GM23338 (cell line): ENCODE data around the gene WNT2B. TPM values are rescaled to one million over a fixed set of nuclear protein-coding genes. Genes with fewer than 3 reads are reported as not detected.

Experiments used
- ATAC-seq: fragments of 200-7000 bp; cut with Tn5 transposase; 3 replicates; pipeline ENCODE4 v1.9.1; 2020
- DNase-seq: peaks from one replicate; pipeline ENCODE4 v3.0.0-alpha.2; 2015; ENCODE audit warnings: low spot score
- H2AFZ ChIP-seq: fragments of 200-600 bp; sonication (generic); 2 replicates; pipeline ENCODE4 v1.8.0; 2016; ENCODE audit warnings: antibody characterized with exemption, mild to moderate bottlenecking, moderate library complexity
- H3F3A ChIP-seq: fragments of 200-600 bp; sonication (generic); replicated peaks from 2 replicates; pipeline ENCODE4 v1.8.0; 2017; ENCODE audit warnings: antibody characterized with exemption, mixed run types, low read depth
- H3K27ac ChIP-seq: fragments of 200-600 bp; sonication (generic); 2 replicates; pipeline ENCODE4 v1.6.1; 2016; ENCODE audit warnings: low read depth
- H3K27me3 ChIP-seq: fragments of 200-600 bp; sonication (generic); 2 replicates; pipeline ENCODE4 v1.8.0; 2016; ENCODE audit warnings: mild to moderate bottlenecking, mixed run types, moderate library complexity; ENCODE audit not compliant: insufficient read depth
- H3K36me3 ChIP-seq: fragments of 200-600 bp; sonication (generic); 2 replicates; pipeline ENCODE4 v1.8.0; 2016; ENCODE audit warnings: mild to moderate bottlenecking; ENCODE audit not compliant: insufficient read depth
- H3K4me1 ChIP-seq: fragments of 200-600 bp; sonication (generic); 2 replicates; pipeline ENCODE4 v1.8.0; 2016; ENCODE audit warnings: mild to moderate bottlenecking, moderate library complexity; ENCODE audit not compliant: insufficient read depth
- H3K4me2 ChIP-seq: fragments of 200-600 bp; sonication (generic); 2 replicates; pipeline ENCODE4 v1.7.1; 2017; ENCODE audit warnings: mixed run types
- H3K4me3 ChIP-seq: fragments of 200-600 bp; sonication (generic); 2 replicates; pipeline ENCODE4 v1.6.1; 2016; ENCODE audit warnings: mixed run types
- H3K79me2 ChIP-seq: fragments of 200-600 bp; sonication (generic); replicated peaks from 2 replicates; pipeline ENCODE4 v1.8.0; 2017; ENCODE audit warnings: mild to moderate bottlenecking; ENCODE audit not compliant: insufficient read depth
- H3K9me2 ChIP-seq: fragments of 200-600 bp; sonication (generic); 2 replicates; pipeline ENCODE4 v1.8.0; 2017; ENCODE audit not compliant: insufficient read depth
- H4K20me1 ChIP-seq: fragments of 200-600 bp; sonication (generic); replicated peaks from 2 replicates; pipeline ENCODE4 v1.8.0; 2017; ENCODE audit warnings: mild to moderate bottlenecking; ENCODE audit not compliant: insufficient read depth
- H3K27ac Mint-ChIP-seq: 2 replicates; pipeline ENCODE4 v1.8.0; 2020; ENCODE audit warnings: inconsistent platforms, mild to moderate bottlenecking, moderate library complexity, mixed read lengths
- H3K27me3 Mint-ChIP-seq: 3 replicates; pipeline ENCODE4 v1.8.0; 2022; ENCODE audit warnings: low read depth, mild to moderate bottlenecking, moderate library complexity, mixed read lengths, inconsistent platforms; ENCODE audit not compliant: insufficient read depth, poor library complexity
- H3K36me3 Mint-ChIP-seq: 3 replicates; pipeline ENCODE4 v1.8.0; 2021; ENCODE audit warnings: low read depth, mild to moderate bottlenecking, inconsistent platforms, moderate library complexity, mixed read lengths
- H3K4me1 Mint-ChIP-seq: 3 replicates; pipeline ENCODE4 v1.8.0; 2020; ENCODE audit warnings: mild to moderate bottlenecking, inconsistent platforms, mixed read lengths
- H3K4me3 Mint-ChIP-seq: 3 replicates; pipeline ENCODE4 v1.8.0; 2021; ENCODE audit warnings: moderate library complexity, mild to moderate bottlenecking, inconsistent platforms, mixed read lengths
- H3K9me3 Mint-ChIP-seq: 3 replicates; pipeline ENCODE4 v1.8.0; 2020; ENCODE audit warnings: moderate library complexity, mild to moderate bottlenecking, inconsistent platforms, mixed read lengths
- CREB1 ChIP-seq: fragments of 250-450 bp; sonication (Bioruptor Pico); IDR thresholded peaks from 2 replicates; pipeline ENCODE4 v1.5.0; 2020; ENCODE audit warnings: low read depth, mild to moderate bottlenecking, moderate library complexity
- ETS1 ChIP-seq: IDR thresholded peaks from 2 replicates; pipeline ENCODE4 v1.6.1; 2016; ENCODE audit warnings: antibody characterized with exemption
- JUNB ChIP-seq: IDR thresholded peaks from one replicate; pipeline ENCODE4 v1.6.1; 2016; ENCODE audit warnings: antibody characterized with exemption; ENCODE audit not compliant: unreplicated experiment
- NANOG ChIP-seq: IDR thresholded peaks from 2 replicates; pipeline ENCODE4 v1.6.1; 2016; ENCODE audit warnings: antibody characterized with exemption, borderline replicate concordance
- POLR2AphosphoS5 ChIP-seq: IDR thresholded peaks from 2 replicates; pipeline ENCODE4 v1.6.1; 2016; ENCODE audit warnings: antibody characterized with exemption, low read depth
- ZNF114 ChIP-seq: fragments of 250-450 bp; sonication (Bioruptor Pico); IDR thresholded peaks from 2 replicates; pipeline ENCODE4 v1.5.0; 2020; ENCODE audit warnings: mild to moderate bottlenecking, moderate library complexity
- ZNF331 ChIP-seq: fragments of 250-450 bp; sonication (Bioruptor Pico); IDR thresholded peaks from 2 replicates; pipeline ENCODE4 v1.5.0; 2020; ENCODE audit warnings: low read depth, mild to moderate bottlenecking, moderate library complexity
- polyA plus RNA-seq: library from polyadenylated mRNA; unstranded; fragments of >200 nt; fragmentation: Nextera tagmentation; extraction: Ambion mirVana; gene quantifications from 2 replicates; pipeline ENCODE4 v1.2.1, GENCODE V29; 2016
- total RNA-seq: library from RNA; depleted of rRNA; stranded (reverse); fragments of >200 nt; shearing (Covaris generic); gene quantifications from 2 replicates; pipeline ENCODE4 v1.2.3, GENCODE V29; 2014
- TF ChIP-seq, protein P1 (sequence below), 2 experiments: fragments of 200-600 bp in 1 of 2; sonication (generic) in 1 of 2; conservative IDR thresholded peaks; 2 replicates each; pipeline versions ENCODE4 v1.5.1 to v1.6.1; 2016 to 2017; ENCODE audit warnings: antibody characterized with exemption in 2 of 2, low read depth in 2 of 2, mild to moderate bottlenecking in 2 of 2, moderate library complexity in 1 of 2
- TF ChIP-seq, protein P2 (sequence below): IDR thresholded peaks from one replicate; pipeline ENCODE4 v1.6.1; 2018; ENCODE audit warnings: antibody characterized with exemption; ENCODE audit not compliant: unreplicated experiment

The WNT2B gene
- total and polyA plus RNA-seq, 2 experiments from 2014 or later: 0.50 to 0.90 TPM

GRCh38 chr1:112537456-112537855 lies 28.7 kb downstream of the WNT2B start:
- no peak overlapping the region for H3K4me2 ChIP-seq
- ATAC-seq (no peak), DNase-seq (no peak)
- Mint-ChIP-seq H3K9me3 (no peaks in the 10 kb centered on the region), H3K36me3 (no peaks in the 10 kb centered on the region), H3K27me3 (peaks cover 4% of the 10 kb centered on the region), H3K4me3 (no peak overlapping the region), H3K4me1 (no peaks in the 10 kb centered on the region), H3K27ac (no peak overlapping the region)
- H3F3A ChIP-seq: no peaks in the 10 kb centered on the region
- H3K79me2 ChIP-seq: no peaks in the 10 kb centered on the region
- no peaks in the 10 kb centered on the region for H3K9me2 ChIP-seq
- H3K27ac ChIP-seq: no peak overlapping the region
- H2AFZ ChIP-seq: no peak overlapping the region
- H3K4me1 ChIP-seq: no peaks in the 10 kb centered on the region
- no peaks in the 10 kb centered on the region for H4K20me1 ChIP-seq
- no peak overlapping the region for H3K4me3 ChIP-seq
- TF ChIP-seq, protein P1, sequence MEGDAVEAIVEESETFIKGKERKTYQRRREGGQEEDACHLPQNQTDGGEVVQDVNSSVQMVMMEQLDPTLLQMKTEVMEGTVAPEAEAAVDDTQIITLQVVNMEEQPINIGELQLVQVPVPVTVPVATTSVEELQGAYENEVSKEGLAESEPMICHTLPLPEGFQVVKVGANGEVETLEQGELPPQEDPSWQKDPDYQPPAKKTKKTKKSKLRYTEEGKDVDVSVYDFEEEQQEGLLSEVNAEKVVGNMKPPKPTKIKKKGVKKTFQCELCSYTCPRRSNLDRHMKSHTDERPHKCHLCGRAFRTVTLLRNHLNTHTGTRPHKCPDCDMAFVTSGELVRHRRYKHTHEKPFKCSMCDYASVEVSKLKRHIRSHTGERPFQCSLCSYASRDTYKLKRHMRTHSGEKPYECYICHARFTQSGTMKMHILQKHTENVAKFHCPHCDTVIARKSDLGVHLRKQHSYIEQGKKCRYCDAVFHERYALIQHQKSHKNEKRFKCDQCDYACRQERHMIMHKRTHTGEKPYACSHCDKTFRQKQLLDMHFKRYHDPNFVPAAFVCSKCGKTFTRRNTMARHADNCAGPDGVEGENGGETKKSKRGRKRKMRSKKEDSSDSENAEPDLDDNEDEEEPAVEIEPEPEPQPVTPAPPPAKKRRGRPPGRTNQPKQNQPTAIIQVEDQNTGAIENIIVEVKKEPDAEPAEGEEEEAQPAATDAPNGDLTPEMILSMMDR (conservative IDR thresholded peaks at IDR 0.05; ENCODE audit: low read depth in 2 of 2): no peak
- no peak for TF ChIP-seq ZNF114 (CRISPR knock-in tag)
- TF ChIP-seq ETS1: no peak
- TF ChIP-seq POLR2AphosphoS5: no peak
- no peaks in the 10 kb centered on the region for H3K27me3 ChIP-seq
- H3K36me3 ChIP-seq: no peaks in the 10 kb centered on the region

GRCh38 chr1:112538883-112539282 lies 30.1 kb downstream of the WNT2B start:
- H3K36me3 ChIP-seq: no peaks in the 10 kb centered on the region
- no peaks in the 10 kb centered on the region for H3F3A ChIP-seq
- ATAC-seq (no peak), DNase-seq (no peak)
- H3K36me3 Mint-ChIP-seq: no peaks in the 10 kb centered on the region
- no peak overlapping the region for H3K27ac Mint-ChIP-seq
- H2AFZ ChIP-seq: no peak overlapping the region
- H3K27me3 Mint-ChIP-seq: peaks cover 4% of the 10 kb centered on the region
- H3K4me2 ChIP-seq: no peak overlapping the region
- no peaks in the 10 kb centered on the region for H3K4me1 Mint-ChIP-seq
- no peaks in the 10 kb centered on the region for H3K4me1 ChIP-seq
- H3K79me2 ChIP-seq: no peaks in the 10 kb centered on the region
- no peak overlapping the region for H3K27ac ChIP-seq
- no peaks in the 10 kb centered on the region for H3K27me3 ChIP-seq
- H3K9me2 ChIP-seq: no peaks in the 10 kb centered on the region
- H3K9me3 Mint-ChIP-seq: no peaks in the 10 kb centered on the region
- TF ChIP-seq NANOG (no peak), JUNB (no peak), CREB1 (no peak), ZNF331 (no peak)
- TF ChIP-seq, protein P2, sequence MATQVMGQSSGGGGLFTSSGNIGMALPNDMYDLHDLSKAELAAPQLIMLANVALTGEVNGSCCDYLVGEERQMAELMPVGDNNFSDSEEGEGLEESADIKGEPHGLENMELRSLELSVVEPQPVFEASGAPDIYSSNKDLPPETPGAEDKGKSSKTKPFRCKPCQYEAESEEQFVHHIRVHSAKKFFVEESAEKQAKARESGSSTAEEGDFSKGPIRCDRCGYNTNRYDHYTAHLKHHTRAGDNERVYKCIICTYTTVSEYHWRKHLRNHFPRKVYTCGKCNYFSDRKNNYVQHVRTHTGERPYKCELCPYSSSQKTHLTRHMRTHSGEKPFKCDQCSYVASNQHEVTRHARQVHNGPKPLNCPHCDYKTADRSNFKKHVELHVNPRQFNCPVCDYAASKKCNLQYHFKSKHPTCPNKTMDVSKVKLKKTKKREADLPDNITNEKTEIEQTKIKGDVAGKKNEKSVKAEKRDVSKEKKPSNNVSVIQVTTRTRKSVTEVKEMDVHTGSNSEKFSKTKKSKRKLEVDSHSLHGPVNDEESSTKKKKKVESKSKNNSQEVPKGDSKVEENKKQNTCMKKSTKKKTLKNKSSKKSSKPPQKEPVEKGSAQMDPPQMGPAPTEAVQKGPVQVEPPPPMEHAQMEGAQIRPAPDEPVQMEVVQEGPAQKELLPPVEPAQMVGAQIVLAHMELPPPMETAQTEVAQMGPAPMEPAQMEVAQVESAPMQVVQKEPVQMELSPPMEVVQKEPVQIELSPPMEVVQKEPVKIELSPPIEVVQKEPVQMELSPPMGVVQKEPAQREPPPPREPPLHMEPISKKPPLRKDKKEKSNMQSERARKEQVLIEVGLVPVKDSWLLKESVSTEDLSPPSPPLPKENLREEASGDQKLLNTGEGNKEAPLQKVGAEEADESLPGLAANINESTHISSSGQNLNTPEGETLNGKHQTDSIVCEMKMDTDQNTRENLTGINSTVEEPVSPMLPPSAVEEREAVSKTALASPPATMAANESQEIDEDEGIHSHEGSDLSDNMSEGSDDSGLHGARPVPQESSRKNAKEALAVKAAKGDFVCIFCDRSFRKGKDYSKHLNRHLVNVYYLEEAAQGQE: no peak
- TF ChIP-seq, protein P1 (conservative IDR thresholded peaks at IDR 0.05; ENCODE audit: low read depth in 2 of 2): no peak
- H4K20me1 ChIP-seq: 0 out of 2 replicates have a peak, but pooled peaks cover 5% of the 10 kb centered on the region
- no peak overlapping the region for H3K4me3 Mint-ChIP-seq
- H3K4me3 ChIP-seq: no peak overlapping the region
